Myocyte (in vitro differentiated cells): Measurements from ENCODE around the gene MARCKSL1. TPM values are rescaled to one million over a fixed set of nuclear protein-coding genes. Genes with fewer than 3 reads are reported as not detected.

ENCODE experiments used
- DNase-seq: peaks from one replicate; pipeline ENCODE4 v3.0.0-alpha.2; 2012; ENCODE audit warnings: low read depth
- total RNA-seq: library from RNA; depleted of rRNA; stranded (reverse); fragments of >200 nt; gene quantifications from 2 replicates; pipeline ENCODE4 v1.2.3, GENCODE V29; 2014

MARCKSL1 gene
- total RNA-seq, 1 donor from 2014 or later: 65.5 TPM

GRCh38 chr1:32353431-32353830 is 17.4 kb upstream of the MARCKSL1 start:
- peak; percentile 21 for DNase-seq

DNA sequence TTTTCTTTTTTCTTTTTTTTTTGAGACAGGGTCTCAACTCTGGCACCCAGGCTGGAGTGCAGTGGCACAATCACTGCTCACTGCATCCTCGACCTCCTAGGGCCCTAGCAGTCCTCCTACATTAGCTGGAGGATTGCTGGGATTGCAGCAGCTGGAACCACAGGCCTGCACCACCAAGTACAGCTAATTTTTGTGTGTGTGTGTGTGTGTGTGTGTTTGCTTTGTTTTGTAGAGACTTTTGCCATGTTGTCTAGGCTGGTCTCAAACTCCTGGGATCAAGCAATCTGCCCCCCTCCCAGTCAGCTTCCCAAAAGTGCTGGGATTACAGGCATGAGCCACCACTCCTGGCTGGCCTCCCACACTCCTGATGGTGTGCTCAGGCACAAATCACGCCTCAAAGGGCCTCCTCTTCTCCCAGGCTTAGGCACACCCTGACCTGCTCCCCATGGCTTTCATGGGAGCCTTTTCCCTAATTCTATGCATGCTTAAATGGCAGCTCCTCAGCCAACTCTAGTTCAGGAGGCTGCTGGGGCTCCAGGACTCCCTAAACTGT is 16.9 kb upstream of the MARCKSL1 start:
- DNase-seq: peak; percentile 45

DNA sequence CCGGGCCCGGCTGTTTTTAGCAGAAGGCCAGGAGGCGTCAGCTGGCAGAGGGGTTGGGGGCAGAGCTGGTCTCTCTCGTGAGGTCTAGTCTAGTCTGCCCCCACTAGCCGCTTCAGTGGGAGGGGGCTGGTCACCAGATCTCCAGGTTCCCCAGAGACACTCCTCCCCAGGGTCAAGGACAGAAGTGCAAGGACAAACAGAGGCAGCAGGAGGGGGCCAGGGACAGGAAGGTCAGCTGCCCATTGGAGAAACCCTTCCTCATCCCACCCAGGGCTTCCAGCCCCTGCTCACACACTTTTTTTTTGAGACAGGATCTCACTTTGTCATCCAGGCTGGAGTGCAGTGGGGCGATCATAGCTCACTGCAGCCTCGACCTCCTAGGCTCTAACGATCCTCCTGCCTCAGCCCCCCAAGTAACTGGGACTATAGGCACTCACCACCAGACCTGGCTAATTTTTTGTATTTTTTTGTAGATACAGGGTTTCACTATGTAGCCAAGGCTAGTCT is 16.3 kb upstream of the MARCKSL1 start:
- no peak for DNase-seq

- DNase-seq: peak; percentile 97
Measured at GRCh38 chr1:32351399-32352238, 15.6 kb upstream of the MARCKSL1 start.

DNA sequence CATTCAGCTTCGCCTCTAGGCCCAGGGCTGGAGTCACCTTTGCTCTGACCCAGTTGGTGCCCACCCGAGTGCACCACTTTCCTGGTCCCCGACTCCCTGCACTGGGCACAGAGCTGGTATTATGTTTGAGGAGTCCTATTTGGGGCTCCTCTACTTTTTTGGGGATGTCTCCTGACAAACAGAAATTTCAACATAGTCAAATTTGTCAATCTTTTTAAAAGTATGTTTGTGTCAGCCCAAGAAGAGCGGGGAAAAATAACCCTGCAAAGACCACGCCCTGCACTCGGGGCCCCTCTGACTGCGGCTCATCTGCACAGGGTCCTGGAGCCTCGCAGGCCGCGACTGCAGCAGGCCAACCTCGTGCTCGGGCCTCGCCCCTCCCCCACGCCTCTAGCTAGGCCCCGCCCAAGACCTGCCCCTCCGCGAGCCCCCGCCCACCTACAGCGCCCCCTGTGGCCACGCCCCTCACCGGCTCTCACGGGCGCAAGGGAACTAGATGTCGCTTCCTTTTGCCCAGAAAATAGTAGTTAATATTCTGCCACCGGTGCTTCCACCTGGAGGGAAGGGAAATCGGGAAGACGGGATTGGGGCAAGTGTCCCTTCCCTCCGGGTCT is 14.9 kb upstream of the MARCKSL1 start:
- DNase-seq: no peak

- no peak for DNase-seq
Measured at GRCh38 chr1:32349211-32349708, 13.2 kb upstream of the MARCKSL1 start.

DNA sequence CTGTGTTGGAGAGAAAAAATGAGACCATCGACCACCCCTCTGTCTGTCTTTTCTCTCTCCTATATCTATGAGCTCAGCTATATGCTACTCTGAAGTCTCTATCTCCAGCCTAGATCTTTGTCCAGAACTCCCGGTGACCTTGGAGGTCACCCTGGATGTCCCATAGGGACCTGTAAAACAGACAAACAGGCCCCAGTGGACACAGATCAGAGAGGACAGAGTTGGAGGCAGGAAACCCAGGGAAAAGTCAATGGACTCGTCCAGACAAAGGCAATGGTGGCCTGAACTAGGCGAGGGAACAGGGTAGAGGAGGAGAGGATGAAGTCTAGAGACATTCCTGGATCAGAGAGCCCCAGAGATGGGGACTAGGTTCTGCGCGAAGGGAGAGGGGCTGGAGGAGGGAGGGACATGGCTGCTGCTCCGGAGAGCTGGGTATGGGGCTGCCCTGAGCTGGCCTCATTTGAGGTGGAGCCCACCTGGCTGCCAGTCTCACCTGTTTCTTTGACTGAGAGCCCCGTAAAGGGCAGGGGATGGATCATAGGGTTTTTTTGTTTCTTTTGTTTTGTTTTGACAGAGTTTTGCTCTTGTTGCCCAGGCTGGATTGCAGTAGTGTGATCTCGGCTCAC is 10.6 kb upstream of the MARCKSL1 start:
- no peak for DNase-seq

DNA sequence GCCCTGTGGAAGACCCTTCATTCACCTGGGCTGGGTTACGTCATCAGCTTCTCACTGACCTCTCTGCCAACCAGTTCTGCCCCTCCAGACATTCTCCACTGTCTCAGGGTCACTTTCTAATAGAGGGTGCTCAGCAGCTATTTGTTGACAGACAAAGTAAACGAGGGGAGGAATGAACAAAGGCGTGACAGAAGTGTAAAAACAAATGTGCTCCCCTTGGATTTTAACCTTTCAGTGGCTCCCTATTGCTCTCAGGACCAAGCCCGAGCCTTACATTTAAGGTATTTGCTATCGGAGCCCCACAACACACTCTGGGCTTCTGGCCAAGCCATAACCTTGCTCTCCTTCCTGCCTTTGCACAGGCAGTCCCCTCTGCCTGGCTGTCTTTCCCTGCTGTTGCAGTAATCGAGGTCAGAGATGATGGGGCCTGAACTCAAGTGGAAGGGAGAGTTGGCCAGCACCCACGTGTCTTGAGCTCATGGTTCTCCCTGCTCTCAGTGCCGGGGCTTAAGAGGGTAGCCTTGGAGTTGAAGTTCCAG is 9.3 kb upstream of the MARCKSL1 start:
- no peak for DNase-seq

DNA sequence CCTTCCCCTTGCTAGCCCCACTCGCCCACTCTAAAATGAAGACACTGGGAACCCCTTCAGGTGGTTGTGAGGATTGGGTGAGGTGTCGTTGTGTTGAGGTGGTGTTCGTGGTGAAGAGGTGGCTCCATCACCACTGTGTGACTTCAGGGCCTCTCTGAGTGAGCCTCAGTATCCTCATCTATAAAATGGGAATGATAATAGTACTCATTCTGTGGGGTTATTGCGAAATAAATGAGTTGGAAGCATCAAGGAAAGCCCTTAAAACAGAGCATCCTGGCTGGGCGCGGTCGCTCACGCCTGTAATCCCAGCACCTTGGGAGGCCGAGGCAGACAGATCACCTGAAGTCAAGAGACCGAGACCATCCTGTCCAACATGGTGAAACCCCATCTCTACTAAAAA is 6.7 kb upstream of the MARCKSL1 start:
- no peak for DNase-seq

GRCh38 chr1:32341971-32342370 is 5.9 kb upstream of the MARCKSL1 start:
- DNase-seq: no peak

- DNase-seq: no peak
Measured at GRCh38 chr1:32341186-32341757, 5.2 kb upstream of the MARCKSL1 start.

GRCh38 chr1:32339363-32339978 is 3.4 kb upstream of the MARCKSL1 start:
- no peak for DNase-seq

- no peak for DNase-seq
Measured at GRCh38 chr1:32338637-32339145, 2.7 kb upstream of the MARCKSL1 start.

DNA sequence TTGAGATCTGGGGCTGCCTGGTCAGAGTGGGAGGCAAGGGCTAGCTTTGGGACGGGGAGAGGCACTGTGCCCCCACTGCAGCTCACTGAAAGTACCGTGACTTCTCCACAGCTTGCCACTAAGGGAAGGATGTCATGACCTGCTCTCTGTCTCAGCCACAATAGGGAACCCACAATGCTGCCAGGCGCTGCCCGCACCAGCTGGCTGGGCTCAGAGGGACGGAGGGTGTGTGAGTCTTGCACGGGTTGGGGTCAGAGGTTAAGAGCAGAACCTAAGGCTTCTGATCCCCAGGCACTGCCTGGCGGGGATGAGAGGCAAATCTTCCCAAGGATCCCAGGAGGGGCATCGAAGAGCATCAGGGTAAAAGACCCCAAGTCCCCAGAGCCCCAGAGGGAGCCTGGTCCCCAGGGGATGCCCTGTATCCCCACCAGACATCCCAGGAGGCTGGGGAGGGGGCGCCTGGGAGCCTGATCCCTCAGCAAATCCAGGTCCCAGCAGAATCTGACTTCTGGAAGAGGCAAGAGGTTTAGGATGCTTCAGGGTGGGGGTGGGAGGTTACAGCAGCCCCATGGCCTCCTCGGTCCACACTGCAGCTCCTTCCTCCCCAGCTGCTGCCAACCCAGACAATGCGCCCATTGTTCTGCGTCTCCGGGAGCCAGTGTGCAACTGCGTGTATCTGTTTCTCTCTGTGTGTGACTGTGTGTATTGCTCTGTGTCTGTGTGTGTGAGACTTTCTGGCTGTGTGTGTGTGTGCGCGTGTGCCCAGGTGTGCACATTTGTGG is 2.0 kb upstream of the MARCKSL1 start:
- peak; percentile 73 for DNase-seq

GRCh38 chr1:32336963-32337675 is 1.1 kb upstream of the MARCKSL1 start:
- peak; percentile 28 for DNase-seq

DNA sequence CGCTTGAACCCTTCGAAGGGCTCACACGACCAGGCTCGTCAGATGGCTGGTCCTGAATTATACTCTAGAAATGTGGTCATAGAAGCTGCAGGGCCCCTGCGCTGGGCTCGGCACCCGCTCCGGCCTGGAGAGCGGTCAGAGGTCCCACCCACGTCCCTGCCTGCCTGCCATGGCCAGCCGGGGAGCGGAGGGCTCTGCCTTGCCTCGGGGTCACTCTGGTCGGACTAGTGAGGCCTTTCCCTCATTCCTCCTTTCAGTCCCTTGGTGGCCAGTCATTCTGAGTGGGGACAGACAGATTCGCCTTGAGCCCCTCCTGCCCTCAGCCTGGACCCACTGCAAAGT is 529 bp upstream of the MARCKSL1 start:
- DNase-seq: no peak

- no peak for DNase-seq
Measured at GRCh38 chr1:32335535-32335789, 571 bp downstream of the MARCKSL1 start.

- DNase-seq: peak; percentile 57
Measured at GRCh38 chr1:32334864-32335534, 1.0 kb downstream of the MARCKSL1 start.
